SK-N-SH treated with all-trans-retinoic acid at 6 μM for 48 hours (cell line): Measurements from ENCODE around the gene MBNL2.

ENCODE experiments used
- ATAC-seq: fragments of 200-7000 bp; cut with Tn5 transposase; 3 replicates; pipeline ENCODE4 v1.9.1; 2020; ENCODE audit warnings: mild to moderate bottlenecking, moderate library complexity
- ARNTL ChIP-seq: fragments of 450-650 bp; formaldehyde crosslinking; IDR thresholded peaks from 2 replicates; pipeline ENCODE4 v1.5.0; 2020; ENCODE audit warnings: low read depth, mild to moderate bottlenecking, moderate library complexity, borderline replicate concordance
- BACH2 ChIP-seq: fragments of 250-450 bp; sonication (Bioruptor Pico); IDR thresholded peaks from 2 replicates; pipeline ENCODE4 v1.9.0; 2021; ENCODE audit warnings: mild to moderate bottlenecking, borderline replicate concordance
- ESRRG ChIP-seq: fragments of 250-450 bp; sonication (Bioruptor Pico); IDR thresholded peaks from 2 replicates; pipeline ENCODE4 v1.6.1; 2021; ENCODE audit warnings: mild to moderate bottlenecking
- GLIS3 ChIP-seq: fragments of 250-450 bp; sonication (Bioruptor Pico); IDR thresholded peaks from 2 replicates; pipeline ENCODE4 v1.5.0; 2020; ENCODE audit warnings: mild to moderate bottlenecking, moderate library complexity
- ISL1 ChIP-seq: fragments of 250-450 bp; sonication (Bioruptor Pico); IDR thresholded peaks from 2 replicates; pipeline ENCODE4 v2.1.2; 2022; ENCODE audit warnings: mild to moderate bottlenecking, moderate library complexity
- OSR1 ChIP-seq: fragments of 250-450 bp; sonication (Bioruptor Pico); IDR thresholded peaks from 2 replicates; pipeline ENCODE4 v1.8.0; 2022; ENCODE audit warnings: moderate library complexity, mild to moderate bottlenecking, inconsistent platforms
- PPARA ChIP-seq: fragments of 250-450 bp; sonication (Bioruptor Pico); IDR thresholded peaks from 2 replicates; pipeline ENCODE4 v1.5.0; 2020; ENCODE audit warnings: mild to moderate bottlenecking, borderline replicate concordance
- RARB ChIP-seq: fragments of 250-450 bp; sonication (Bioruptor Pico); IDR thresholded peaks from 2 replicates; pipeline ENCODE4 v1.8.0; 2021; ENCODE audit warnings: mild to moderate bottlenecking, moderate library complexity
- SNAI2 ChIP-seq: fragments of 250-450 bp; sonication (Bioruptor Pico); IDR thresholded peaks from 2 replicates; pipeline ENCODE4 v1.5.0; 2020; ENCODE audit warnings: mild to moderate bottlenecking, moderate library complexity
- TCF4 ChIP-seq: fragments of 250-450 bp; sonication (Bioruptor Pico); IDR thresholded peaks from 2 replicates; pipeline ENCODE4 v1.8.0; 2021; ENCODE audit warnings: mild to moderate bottlenecking, moderate library complexity, borderline replicate concordance
- TOX ChIP-seq: fragments of 250-450 bp; sonication (Bioruptor Pico); IDR thresholded peaks from 2 replicates; pipeline ENCODE4 v1.8.0; 2021; ENCODE audit warnings: mild to moderate bottlenecking, moderate library complexity, borderline replicate concordance
- ZC3H10 ChIP-seq: fragments of 250-450 bp; sonication (Bioruptor Pico); IDR thresholded peaks from 2 replicates; pipeline ENCODE4 v1.5.1; 2021; ENCODE audit warnings: mild to moderate bottlenecking, moderate library complexity
- ZFP30 ChIP-seq: fragments of 450-650 bp; formaldehyde crosslinking; IDR thresholded peaks from 2 replicates; pipeline ENCODE4 v1.5.0; 2022; ENCODE audit warnings: mild to moderate bottlenecking, moderate library complexity
- ZNF565 ChIP-seq: fragments of 450-650 bp; formaldehyde crosslinking; conservative IDR thresholded peaks from 2 replicates; pipeline ENCODE4 v1.5.0; 2020; ENCODE audit warnings: low read depth, mild to moderate bottlenecking, moderate library complexity
- ZNF70 ChIP-seq: fragments of 450-650 bp; formaldehyde crosslinking; IDR thresholded peaks from 2 replicates; pipeline ENCODE4 v1.5.0; 2020; ENCODE audit warnings: mild to moderate bottlenecking, moderate library complexity
- ZNF8 ChIP-seq: fragments of 450-650 bp; formaldehyde crosslinking; IDR thresholded peaks from 2 replicates; pipeline ENCODE4 v1.5.0; 2020; ENCODE audit warnings: mild to moderate bottlenecking, moderate library complexity
- TF ChIP-seq, protein P1 (sequence below): fragments of 250-450 bp; sonication (Bioruptor Pico); IDR thresholded peaks from 2 replicates; pipeline ENCODE4 v1.8.0; 2020; ENCODE audit warnings: mild to moderate bottlenecking, moderate library complexity, borderline replicate concordance
- TF ChIP-seq, protein P2 (sequence below): fragments of 250-450 bp; sonication (Bioruptor Pico); IDR thresholded peaks from 2 replicates; pipeline ENCODE4 v1.5.0; 2020; ENCODE audit warnings: mild to moderate bottlenecking, moderate library complexity
- TF ChIP-seq, protein P3 (sequence below): fragments of 250-450 bp; sonication (Bioruptor Pico); IDR thresholded peaks from 2 replicates; pipeline ENCODE4 v1.8.0; 2021; ENCODE audit warnings: low read depth, mild to moderate bottlenecking, moderate library complexity, borderline replicate concordance
- TF ChIP-seq, protein P4 (sequence below): fragments of 250-450 bp; sonication (Bioruptor Pico); IDR thresholded peaks from 2 replicates; pipeline ENCODE4 v1.5.1; 2020; ENCODE audit warnings: low read depth, mild to moderate bottlenecking, moderate library complexity

MBNL2 gene

DNA sequence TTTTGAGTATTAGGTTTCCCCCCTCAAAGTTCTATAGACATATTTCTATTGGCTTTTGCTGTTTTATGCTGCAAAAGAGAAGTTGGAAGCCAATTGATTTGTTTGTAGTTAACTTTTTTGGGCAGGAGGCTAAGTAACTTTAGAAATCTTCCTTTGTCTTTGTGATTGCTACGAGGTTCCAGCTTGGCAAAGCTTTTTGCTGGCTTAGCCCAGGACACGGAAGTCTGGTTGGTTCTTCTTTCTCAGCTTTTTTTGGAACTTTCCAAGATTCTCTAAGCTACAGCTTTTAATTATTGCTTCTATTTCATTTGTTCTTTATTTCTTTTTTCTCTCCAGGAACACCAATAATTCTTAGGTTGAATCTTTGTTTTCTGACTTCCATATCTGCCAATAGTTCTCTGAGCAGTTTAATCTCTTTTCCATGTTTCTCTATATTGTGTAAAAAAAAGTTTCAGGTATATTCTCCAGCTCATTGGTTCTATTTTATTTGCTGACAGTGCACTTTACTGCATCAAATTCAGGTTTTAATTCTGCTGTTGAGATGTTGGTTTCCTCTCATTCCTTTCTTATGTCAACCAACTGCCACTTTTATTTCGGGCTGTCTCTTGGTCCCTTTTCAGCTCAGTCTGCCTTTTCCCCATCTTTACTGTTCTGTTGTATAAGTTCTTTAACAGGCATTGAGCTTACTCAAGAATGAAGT, 27.8 kb downstream of the MBNL2 start:
- no peak for TF ChIP-seq ISL1 (CRISPR knock-in tag)
- no peak for TF ChIP-seq SNAI2 (CRISPR knock-in tag)
- TF ChIP-seq, protein P1, sequence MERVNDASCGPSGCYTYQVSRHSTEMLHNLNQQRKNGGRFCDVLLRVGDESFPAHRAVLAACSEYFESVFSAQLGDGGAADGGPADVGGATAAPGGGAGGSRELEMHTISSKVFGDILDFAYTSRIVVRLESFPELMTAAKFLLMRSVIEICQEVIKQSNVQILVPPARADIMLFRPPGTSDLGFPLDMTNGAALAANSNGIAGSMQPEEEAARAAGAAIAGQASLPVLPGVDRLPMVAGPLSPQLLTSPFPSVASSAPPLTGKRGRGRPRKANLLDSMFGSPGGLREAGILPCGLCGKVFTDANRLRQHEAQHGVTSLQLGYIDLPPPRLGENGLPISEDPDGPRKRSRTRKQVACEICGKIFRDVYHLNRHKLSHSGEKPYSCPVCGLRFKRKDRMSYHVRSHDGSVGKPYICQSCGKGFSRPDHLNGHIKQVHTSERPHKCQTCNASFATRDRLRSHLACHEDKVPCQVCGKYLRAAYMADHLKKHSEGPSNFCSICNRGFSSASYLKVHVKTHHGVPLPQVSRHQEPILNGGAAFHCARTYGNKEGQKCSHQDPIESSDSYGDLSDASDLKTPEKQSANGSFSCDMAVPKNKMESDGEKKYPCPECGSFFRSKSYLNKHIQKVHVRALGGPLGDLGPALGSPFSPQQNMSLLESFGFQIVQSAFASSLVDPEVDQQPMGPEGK (CRISPR knock-in tag), result no peak
- TF ChIP-seq, protein P2, sequence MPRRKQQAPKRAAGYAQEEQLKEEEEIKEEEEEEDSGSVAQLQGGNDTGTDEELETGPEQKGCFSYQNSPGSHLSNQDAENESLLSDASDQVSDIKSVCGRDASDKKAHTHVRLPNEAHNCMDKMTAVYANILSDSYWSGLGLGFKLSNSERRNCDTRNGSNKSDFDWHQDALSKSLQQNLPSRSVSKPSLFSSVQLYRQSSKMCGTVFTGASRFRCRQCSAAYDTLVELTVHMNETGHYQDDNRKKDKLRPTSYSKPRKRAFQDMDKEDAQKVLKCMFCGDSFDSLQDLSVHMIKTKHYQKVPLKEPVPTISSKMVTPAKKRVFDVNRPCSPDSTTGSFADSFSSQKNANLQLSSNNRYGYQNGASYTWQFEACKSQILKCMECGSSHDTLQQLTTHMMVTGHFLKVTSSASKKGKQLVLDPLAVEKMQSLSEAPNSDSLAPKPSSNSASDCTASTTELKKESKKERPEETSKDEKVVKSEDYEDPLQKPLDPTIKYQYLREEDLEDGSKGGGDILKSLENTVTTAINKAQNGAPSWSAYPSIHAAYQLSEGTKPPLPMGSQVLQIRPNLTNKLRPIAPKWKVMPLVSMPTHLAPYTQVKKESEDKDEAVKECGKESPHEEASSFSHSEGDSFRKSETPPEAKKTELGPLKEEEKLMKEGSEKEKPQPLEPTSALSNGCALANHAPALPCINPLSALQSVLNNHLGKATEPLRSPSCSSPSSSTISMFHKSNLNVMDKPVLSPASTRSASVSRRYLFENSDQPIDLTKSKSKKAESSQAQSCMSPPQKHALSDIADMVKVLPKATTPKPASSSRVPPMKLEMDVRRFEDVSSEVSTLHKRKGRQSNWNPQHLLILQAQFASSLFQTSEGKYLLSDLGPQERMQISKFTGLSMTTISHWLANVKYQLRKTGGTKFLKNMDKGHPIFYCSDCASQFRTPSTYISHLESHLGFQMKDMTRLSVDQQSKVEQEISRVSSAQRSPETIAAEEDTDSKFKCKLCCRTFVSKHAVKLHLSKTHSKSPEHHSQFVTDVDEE (CRISPR knock-in tag), result no peak
- no peak for TF ChIP-seq ZFP30 (CRISPR knock-in tag)
- TF ChIP-seq ZNF8 (CRISPR knock-in tag), result no peak
- TF ChIP-seq ZNF70 (CRISPR knock-in tag), result no peak
- TF ChIP-seq, protein P3, sequence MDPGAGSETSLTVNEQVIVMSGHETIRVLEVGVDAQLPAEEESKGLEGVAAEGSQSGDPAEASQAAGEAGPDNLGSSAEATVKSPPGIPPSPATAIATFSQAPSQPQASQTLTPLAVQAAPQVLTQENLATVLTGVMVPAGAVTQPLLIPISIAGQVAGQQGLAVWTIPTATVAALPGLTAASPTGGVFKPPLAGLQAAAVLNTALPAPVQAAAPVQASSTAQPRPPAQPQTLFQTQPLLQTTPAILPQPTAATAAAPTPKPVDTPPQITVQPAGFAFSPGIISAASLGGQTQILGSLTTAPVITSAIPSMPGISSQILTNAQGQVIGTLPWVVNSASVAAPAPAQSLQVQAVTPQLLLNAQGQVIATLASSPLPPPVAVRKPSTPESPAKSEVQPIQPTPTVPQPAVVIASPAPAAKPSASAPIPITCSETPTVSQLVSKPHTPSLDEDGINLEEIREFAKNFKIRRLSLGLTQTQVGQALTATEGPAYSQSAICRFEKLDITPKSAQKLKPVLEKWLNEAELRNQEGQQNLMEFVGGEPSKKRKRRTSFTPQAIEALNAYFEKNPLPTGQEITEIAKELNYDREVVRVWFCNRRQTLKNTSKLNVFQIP, result no peak
- TF ChIP-seq PPARA (CRISPR knock-in tag), result no peak
- no peak for TF ChIP-seq TCF4
- ATAC-seq, result peak; percentile 8; the same call in 2 of the 3 replicates

DNA sequence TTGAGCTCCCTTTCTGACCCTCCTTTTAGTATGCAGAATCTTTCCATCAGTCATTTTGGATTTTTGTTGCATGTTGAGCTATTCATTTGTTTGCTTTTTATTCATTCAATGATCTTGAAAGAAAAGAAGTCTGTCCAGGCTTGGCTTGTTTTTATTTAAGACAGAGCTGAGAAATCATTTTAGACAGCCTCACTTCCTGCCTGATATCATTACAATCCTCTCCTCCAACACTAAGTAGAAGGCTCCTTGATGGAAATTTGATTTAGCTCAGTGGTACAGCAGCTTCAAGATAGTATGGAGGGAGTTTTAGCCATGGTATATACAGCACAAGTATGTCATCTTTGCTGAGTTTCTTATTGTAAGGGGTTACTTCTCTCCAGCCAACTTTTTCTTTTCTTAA, 28.4 kb downstream of the MBNL2 start:
- TF ChIP-seq ZFP30 (CRISPR knock-in tag) (no peak), RARB (no peak), ARNTL (no peak), ZC3H10 (no peak), ZNF565 (CRISPR knock-in tag) (no peak), ISL1 (CRISPR knock-in tag) (no peak), ESRRG (CRISPR knock-in tag) (no peak)
- TF ChIP-seq, protein P3, result no peak
- TF ChIP-seq, protein P2 (CRISPR knock-in tag), result no peak
- TF ChIP-seq, protein P4, sequence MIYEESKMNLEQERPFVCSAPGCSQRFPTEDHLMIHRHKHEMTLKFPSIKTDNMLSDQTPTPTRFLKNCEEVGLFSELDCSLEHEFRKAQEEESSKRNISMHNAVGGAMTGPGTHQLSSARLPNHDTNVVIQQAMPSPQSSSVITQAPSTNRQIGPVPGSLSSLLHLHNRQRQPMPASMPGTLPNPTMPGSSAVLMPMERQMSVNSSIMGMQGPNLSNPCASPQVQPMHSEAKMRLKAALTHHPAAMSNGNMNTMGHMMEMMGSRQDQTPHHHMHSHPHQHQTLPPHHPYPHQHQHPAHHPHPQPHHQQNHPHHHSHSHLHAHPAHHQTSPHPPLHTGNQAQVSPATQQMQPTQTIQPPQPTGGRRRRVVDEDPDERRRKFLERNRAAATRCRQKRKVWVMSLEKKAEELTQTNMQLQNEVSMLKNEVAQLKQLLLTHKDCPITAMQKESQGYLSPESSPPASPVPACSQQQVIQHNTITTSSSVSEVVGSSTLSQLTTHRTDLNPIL, result no peak
- peak; percentile 67 for ATAC-seq

DNA sequence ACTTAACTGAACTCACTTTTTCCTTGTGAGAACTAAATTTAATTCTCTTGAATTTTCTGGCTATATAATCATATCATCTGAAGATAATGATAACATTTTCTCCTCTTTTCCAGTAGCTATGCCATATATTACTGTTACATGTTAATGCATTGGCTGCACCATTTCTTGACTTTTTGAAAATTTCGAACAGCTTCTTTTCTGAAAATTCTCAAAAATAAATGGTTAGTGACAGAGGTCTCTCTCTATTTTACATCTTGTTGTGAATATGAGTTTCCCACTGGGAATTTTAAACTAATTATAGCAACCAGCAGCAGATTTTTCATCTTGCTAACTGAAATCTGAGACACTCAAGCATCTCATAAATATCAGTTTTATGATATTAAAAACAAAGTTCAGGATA, 30.6 kb downstream of the MBNL2 start:
- no peak for TF ChIP-seq TOX (CRISPR knock-in tag)
- TF ChIP-seq SNAI2 (CRISPR knock-in tag), result no peak
- TF ChIP-seq, protein P1 (CRISPR knock-in tag), result 0 out of 2 replicates have a peak, but pooled peaks have one; percentile 17
- TF ChIP-seq, protein P4, result no peak
- TF ChIP-seq ISL1 (CRISPR knock-in tag), result peak; percentile 51
- TF ChIP-seq BACH2 (CRISPR knock-in tag), result no peak
- no peak for TF ChIP-seq GLIS3
- no peak for TF ChIP-seq OSR1 (CRISPR knock-in tag)
- no peak for TF ChIP-seq ZNF8 (CRISPR knock-in tag)
- no peak for ATAC-seq
